Suprapubic skin (tissue), 4 donors: ENCODE measurements around the gene RTL9.

Source experiments
- CTCF ChIP-seq, 2 donors: fragments of 200-600 bp in 1 of 2; fragments of 450-650 bp in 1 of 2; sonication (generic) in 1 of 2; IDR thresholded peaks; one replicate each; pipeline ENCODE4 v1.5.1; 2016 to 2019; ENCODE audit warnings: antibody characterized with exemption in 2 of 2, mild to moderate bottlenecking in 1 of 2, moderate library complexity in 1 of 2
- EP300 ChIP-seq: sonication (generic); formaldehyde crosslinking; IDR thresholded peaks from one replicate; pipeline ENCODE4 v1.6.1; 2017; ENCODE audit warnings: antibody characterized with exemption
- POLR2A ChIP-seq, 2 donors: fragments of 450-650 bp; IDR thresholded peaks; one replicate each; pipeline ENCODE4 v1.6.1; 2017; ENCODE audit warnings: antibody characterized with exemption in 2 of 2, mild to moderate bottlenecking in 2 of 2, moderate library complexity in 2 of 2
- POLR2AphosphoS5 ChIP-seq, 3 donors: sonication (generic); formaldehyde crosslinking; IDR thresholded peaks; one replicate each; pipeline ENCODE4 v1.6.1; 2017; ENCODE audit warnings: antibody characterized with exemption in 3 of 3

- TF ChIP-seq CTCF (IDR thresholded peaks at IDR 0.05) (no peak), POLR2AphosphoS5 (IDR thresholded peaks at IDR 0.05) (no peak), EP300 (no peak), POLR2A (IDR thresholded peaks at IDR 0.05) (no peak)
Observed at GRCh38 chrX:110322603-110323002, 36.0 kb upstream of the RTL9 start.
